Left lung (tissue), 10 donors: Measurements from ENCODE around the gene AOX1. TPM values are rescaled to one million over a fixed set of nuclear protein-coding genes. Genes with fewer than 3 reads are reported as not detected.

Experiments
- ATAC-seq: fragments of 200-7000 bp; cut with Tn5 transposase; one replicate; pipeline ENCODE4 v1.9.1; 2020; ENCODE audit warnings: moderate library complexity
- DNase-seq, 4 donors: peaks; one replicate each; pipeline ENCODE4 v3.0.0-alpha.2; 2013 to 2020
- H3K27ac ChIP-seq, 2 donors: fragments of 200-600 bp; sonication (generic) in 1 of 2; one replicate each; pipeline versions ENCODE4 v1.5.0 to v1.8.0; 2020 to 2021
- H3K27me3 ChIP-seq, 2 donors: fragments of 200-600 bp; sonication (generic) in 1 of 2; one replicate each; pipeline versions ENCODE4 v1.5.0 to v1.8.0; 2020 to 2021
- H3K36me3 ChIP-seq, 2 donors: fragments of 200-600 bp; sonication (generic) in 1 of 2; one replicate each; pipeline versions ENCODE4 v1.5.0 to v1.8.0; 2020 to 2021
- H3K4me1 ChIP-seq, 2 donors: fragments of 200-600 bp; one replicate each; pipeline ENCODE4 v1.8.0; 2021
- H3K4me3 ChIP-seq, 2 donors: fragments of 200-600 bp; sonication (generic) in 1 of 2; one replicate each; pipeline versions ENCODE4 v1.5.0 to v1.8.0; 2020 to 2021; ENCODE audit warnings: mild to moderate bottlenecking in 1 of 2
- H3K9me3 ChIP-seq, 2 donors: fragments of 200-600 bp; sonication (generic) in 1 of 2; one replicate each; pipeline versions ENCODE4 v1.5.0 to v1.8.0; 2020 to 2021
- intact Hi-C, 2 donors: fragments of 100-400 bp; cut with DNase I; formaldehyde crosslinking; loops; one replicate each; pipeline versions ENCODE4 v1.11.2 to v1.14.2; 2022
- polyA plus RNA-seq, 6 donors: library from polyadenylated mRNA; unstranded; fragments of 120-200 nt; gene quantifications; one replicate each; pipeline ENCODE4 v1.2.1, GENCODE V29; 2013; ENCODE audit not compliant: insufficient read length in 6 of 6
- total RNA-seq, 2 donors: library from RNA; stranded (reverse); fragmentation: NEBNext Ultra II Directional; extraction: Animal tissue kit (Norgen Biotek cat#: 25700); gene quantifications; one replicate each; pipeline ENCODE4 v1.2.1, GENCODE V29; 2021
- TF ChIP-seq, protein P1 (sequence below), 2 donors: fragments of 200-600 bp; sonication (generic) in 1 of 2; IDR thresholded peaks; one replicate each; pipeline versions ENCODE4 v1.5.0 to v1.8.0; 2021; ENCODE audit warnings: antibody characterized with exemption in 2 of 2
- donor health status: DM: no; HTN: yes; CAD: no.
- donor health status: DM: no; HTN: no; CAD: no.

AOX1 gene
- total and polyA plus RNA-seq, 8 donors = 5.4 to 32.4 (median 13.5) TPM

DNA sequence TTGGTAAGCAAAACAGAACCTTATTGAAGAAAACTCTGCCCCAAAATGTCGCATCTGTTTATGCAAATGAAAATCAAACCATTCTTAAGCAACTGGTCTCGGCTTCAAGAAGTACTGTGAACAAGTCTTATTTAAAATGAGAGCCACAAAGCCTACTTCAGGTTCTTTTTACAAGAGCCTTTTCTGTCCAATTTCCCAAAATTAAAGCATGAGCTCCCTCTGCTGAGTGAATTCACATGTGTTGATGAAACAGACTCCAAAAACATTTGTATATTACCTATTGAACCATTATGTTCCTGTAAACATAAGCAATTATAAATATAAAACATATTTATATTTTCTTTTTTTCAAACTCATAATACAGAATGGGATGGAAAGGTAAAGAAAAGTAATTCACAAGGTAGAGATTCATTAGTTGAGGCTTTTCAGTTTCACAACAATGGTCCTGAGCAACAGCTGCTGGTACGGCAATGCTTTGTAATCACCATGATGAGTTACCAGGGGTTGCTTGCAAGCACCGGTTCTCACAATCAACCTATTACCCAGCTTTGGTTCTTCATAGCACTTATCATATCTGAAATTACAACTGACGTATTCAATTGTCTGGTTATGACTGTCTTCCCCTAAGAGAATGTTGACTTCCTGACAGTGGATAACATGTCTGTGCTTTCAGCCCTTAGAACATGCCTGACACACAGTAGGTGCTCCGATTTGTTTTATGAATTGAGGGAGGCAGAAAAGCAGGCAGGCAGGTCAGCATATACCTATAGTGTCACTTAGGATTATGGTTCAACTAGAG lies 117.5 kb downstream of the AOX1 start:
- TF ChIP-seq, protein P1, sequence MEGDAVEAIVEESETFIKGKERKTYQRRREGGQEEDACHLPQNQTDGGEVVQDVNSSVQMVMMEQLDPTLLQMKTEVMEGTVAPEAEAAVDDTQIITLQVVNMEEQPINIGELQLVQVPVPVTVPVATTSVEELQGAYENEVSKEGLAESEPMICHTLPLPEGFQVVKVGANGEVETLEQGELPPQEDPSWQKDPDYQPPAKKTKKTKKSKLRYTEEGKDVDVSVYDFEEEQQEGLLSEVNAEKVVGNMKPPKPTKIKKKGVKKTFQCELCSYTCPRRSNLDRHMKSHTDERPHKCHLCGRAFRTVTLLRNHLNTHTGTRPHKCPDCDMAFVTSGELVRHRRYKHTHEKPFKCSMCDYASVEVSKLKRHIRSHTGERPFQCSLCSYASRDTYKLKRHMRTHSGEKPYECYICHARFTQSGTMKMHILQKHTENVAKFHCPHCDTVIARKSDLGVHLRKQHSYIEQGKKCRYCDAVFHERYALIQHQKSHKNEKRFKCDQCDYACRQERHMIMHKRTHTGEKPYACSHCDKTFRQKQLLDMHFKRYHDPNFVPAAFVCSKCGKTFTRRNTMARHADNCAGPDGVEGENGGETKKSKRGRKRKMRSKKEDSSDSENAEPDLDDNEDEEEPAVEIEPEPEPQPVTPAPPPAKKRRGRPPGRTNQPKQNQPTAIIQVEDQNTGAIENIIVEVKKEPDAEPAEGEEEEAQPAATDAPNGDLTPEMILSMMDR (IDR thresholded peaks at IDR 0.05) = peak; percentile 20 to 38
- no peaks in the 10 kb centered on the region for H3K9me3 ChIP-seq
- H3K27me3 ChIP-seq = no peaks in the 10 kb centered on the region
- no peaks in the 10 kb centered on the region for H3K36me3 ChIP-seq
- H3K4me3 ChIP-seq = no peak overlapping the region
- ATAC-seq = peak; percentile 86
- H3K27ac ChIP-seq = no peak overlapping the region
- intact Hi-C loops = no loop called here
- H3K4me1 ChIP-seq = no peaks in the 10 kb centered on the region
- DNase-seq = peak in 2 of 4 donors; percentile 46 to 80

DNA sequence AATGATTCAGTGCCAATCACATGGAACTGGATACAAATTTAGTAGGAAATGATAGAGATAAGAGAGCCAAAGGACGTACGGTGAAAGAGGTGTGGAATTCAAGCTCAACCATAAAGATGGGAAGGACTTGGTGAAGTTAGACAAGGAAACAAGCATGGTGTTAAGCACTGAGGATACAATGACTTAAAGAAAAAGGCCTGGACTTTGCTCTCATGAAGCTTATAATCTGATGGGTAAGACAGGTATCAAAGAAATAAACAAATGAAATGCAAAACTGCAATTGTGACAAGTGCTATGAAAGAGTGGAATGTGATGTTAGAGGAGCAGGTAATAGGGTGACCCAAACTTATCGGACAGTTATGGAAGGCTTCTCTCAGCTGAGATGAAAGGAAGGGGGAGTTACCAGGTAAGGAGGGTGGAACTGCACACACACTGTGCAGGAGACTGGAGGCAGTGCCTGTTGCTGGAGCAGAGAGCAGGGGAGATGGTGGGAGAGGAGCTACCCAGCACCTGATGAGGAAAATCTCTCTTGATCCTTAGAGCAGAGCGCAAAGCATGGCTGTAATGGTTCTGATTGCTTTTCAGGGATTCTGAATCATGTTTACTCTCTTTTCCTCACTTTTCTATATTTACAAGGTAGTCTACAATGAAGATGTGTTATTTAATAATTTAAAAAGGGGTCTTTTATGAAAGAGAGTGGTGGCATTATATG lies 118.3 kb downstream of the AOX1 start:
- no peaks in the 10 kb centered on the region for H3K36me3 ChIP-seq
- no peak overlapping the region for H3K4me3 ChIP-seq
- TF ChIP-seq, protein P1 (IDR thresholded peaks at IDR 0.05) = no peak
- no peaks in the 10 kb centered on the region for H3K9me3 ChIP-seq
- intact Hi-C loops = no loop called here
- H3K27me3 ChIP-seq = no peaks in the 10 kb centered on the region
- H3K4me1 ChIP-seq = no peaks in the 10 kb centered on the region
- H3K27ac ChIP-seq = no peak overlapping the region
- DNase-seq (no peak), ATAC-seq (no peak)

DNA sequence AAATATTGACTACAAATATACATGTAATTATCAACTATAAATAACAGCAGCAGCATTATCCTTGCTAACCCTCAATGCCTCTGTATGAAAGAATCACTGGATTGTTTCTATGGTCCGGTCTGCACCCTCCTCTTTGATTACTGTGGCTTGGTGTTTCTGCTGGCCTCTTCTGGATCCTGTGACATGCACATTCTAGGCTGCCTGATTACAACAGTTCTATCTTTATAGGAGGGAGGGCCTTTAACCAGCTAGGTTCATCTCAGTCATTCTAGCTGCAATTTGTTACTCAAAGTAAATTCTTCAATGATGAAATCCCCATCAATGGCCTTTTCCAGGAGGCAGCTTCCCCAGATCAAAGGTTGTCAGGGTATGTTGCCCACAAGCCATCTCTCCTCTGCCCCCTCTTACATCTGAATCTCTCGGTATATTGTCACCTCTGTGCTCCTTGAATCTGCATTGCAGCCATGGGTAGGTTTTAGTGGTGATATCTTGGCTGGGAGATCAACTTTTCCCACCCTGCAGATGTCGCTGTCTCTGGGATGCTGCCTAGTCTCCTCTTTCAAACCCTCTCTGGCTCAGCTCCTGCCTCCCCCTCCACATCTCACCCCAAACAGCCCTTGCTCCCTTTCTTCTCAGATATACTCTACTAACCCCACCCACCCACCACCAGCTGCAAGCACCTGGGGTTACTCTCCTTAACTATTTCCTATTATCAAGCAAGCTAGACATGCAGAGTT lies 119.7 kb downstream of the AOX1 start:
- ATAC-seq (no peak), DNase-seq (peak in 1 of 4 donors; percentile 69)
- Histone ChIP-seq H3K4me1 (no peaks in the 10 kb centered on the region), H3K27ac (no peak overlapping the region), H3K9me3 (no peaks in the 10 kb centered on the region), H3K4me3 (no peak overlapping the region), H3K36me3 (no peaks in the 10 kb centered on the region), H3K27me3 (peaks cover 0 to 3% of the 10 kb centered on the region in 2 donors)
- TF ChIP-seq, protein P1 (IDR thresholded peaks at IDR 0.05) = no peak
- intact Hi-C loops = no loop called here

DNA sequence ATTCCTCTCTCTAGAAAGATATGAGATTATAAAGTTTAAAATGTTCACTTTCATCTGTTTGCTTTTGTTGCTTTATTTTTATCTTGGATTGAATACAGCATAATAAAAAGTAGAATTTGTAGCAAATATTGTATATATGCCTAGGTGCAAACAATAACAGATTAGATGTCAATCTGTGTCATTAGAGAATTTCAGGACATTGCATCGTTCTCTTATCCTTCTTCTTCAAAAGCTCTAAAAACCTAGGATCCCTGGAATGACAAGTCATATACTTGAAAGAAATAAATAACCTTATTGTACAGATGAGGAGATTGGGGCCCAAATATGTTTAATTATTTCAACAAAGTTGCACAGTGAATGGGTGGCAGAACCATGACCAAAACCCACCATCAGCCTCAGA lies 123.1 kb downstream of the AOX1 start:
- Histone ChIP-seq H3K4me1 (peaks cover 0 to 3% of the 10 kb centered on the region in 2 donors), H3K27me3 (peaks cover 0 to 3% of the 10 kb centered on the region in 2 donors), H3K36me3 (no peaks in the 10 kb centered on the region), H3K4me3 (no peak overlapping the region), H3K9me3 (no peaks in the 10 kb centered on the region), H3K27ac (no peak overlapping the region)
- DNase-seq (no peak), ATAC-seq (no peak)
- TF ChIP-seq, protein P1 (IDR thresholded peaks at IDR 0.05) = no peak
- intact Hi-C loops = no loop called here
